Stimulated activated naive B cell treated with anti-CD40 and anti-IgM and Interleukin-4, amounts not matched to agents 10 μg/mL and 1 μg/mL and 100 μg/mL, for 72 hours (primary cell): ENCODE measurements around the gene NUP62.
A peak's percentile ranks its signal among the peaks of the same experiment; 100 is the strongest.

Source experiments
- ATAC-seq, 2 donors: fragments of 150-1000 bp; cut with Tn5 transposase; replicated peaks; 2 replicates each; pipeline ENCODE4 v1.10.0; 2021; ENCODE audit warnings: moderate library complexity in 1 of 2
- DNase-seq: peaks from one replicate; pipeline ENCODE4 v3.0.0; 2021
- H3K27ac Mint-ChIP-seq: one replicate; pipeline ENCODE4 v1.8.0; 2022; ENCODE audit warnings: mild to moderate bottlenecking, mixed read lengths
- H3K27me3 Mint-ChIP-seq, 2 donors: one replicate each; pipeline ENCODE4 v1.8.0; 2022; ENCODE audit warnings: mixed read lengths in 2 of 2
- H3K36me3 Mint-ChIP-seq, 2 donors: one replicate each; pipeline ENCODE4 v1.8.0; 2022; ENCODE audit warnings: mixed read lengths in 2 of 2, mild to moderate bottlenecking in 1 of 2
- H3K4me1 Mint-ChIP-seq, 2 donors: one replicate each; pipeline ENCODE4 v1.8.0; 2022; ENCODE audit warnings: mixed read lengths in 2 of 2, mild to moderate bottlenecking in 1 of 2
- H3K4me3 Mint-ChIP-seq, 2 donors: one replicate each; pipeline ENCODE4 v1.8.0; 2022; ENCODE audit warnings: mild to moderate bottlenecking in 2 of 2, mixed read lengths in 2 of 2, moderate library complexity in 1 of 2
- H3K9me3 Mint-ChIP-seq, 2 donors: one replicate each; pipeline ENCODE4 v1.8.0; 2022; ENCODE audit warnings: mixed read lengths in 2 of 2, mild to moderate bottlenecking in 1 of 2

The NUP62 gene

DNA sequence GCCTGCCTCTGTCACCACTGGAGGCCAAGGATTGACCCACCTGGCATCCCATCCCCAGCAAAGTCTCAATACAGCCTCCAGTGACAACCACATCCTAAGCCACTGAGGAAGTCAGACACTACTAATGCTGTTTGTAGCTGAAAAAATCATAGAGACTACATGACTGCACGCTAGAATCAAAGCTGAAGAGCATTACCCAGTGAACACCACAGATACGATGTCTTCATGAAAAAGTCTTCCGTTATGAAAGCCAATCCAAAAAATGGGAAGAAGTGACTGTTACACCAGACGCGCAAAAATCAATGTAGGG, 11.1 kb upstream of the NUP62 start:
- H3K27me3 Mint-ChIP-seq = peaks cover 21 to 39% of the 10 kb centered on the region in 2 donors

DNA sequence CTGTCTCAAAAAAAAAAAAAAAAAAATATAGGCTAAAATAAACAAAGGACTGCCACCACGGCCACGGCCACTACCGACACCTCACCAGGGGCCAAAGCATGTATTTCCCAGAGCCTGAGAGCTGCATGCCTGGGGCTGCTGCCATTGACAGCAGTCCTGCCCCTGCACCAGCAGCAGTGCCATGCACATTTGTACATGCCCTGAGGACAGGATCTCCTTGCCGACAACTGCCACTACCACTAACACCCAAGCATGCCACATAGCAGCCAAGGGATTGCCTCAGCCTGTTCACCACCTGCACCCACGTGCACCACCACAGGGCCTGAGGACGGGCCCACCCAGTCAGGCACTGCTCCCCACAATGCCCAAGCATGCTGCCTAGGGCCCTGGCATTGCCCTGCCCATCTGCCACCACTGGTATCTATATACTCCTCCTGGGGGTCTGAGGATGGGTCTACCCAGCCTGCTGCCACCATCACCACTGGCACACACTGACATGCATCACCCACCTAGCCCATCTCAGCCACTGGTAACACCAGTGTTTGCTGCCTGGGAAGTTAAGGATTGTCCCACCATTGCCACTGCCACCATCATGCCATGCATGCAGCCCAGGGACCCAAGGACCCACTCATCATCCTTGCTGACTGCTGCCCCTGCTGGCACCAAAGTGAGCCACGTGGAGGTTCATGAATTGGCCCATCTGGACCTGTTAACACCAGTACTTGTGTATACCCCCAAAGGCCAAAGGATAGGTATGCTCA, 10.6 kb upstream of the NUP62 start:
- H3K9me3 Mint-ChIP-seq = peaks cover 4 to 5% of the 10 kb centered on the region in 2 donors
- peaks cover 0 to 3% of the 10 kb centered on the region in 2 donors for H3K36me3 Mint-ChIP-seq
- DNase-seq (no peak), ATAC-seq (no peak)
- H3K27me3 Mint-ChIP-seq = peaks cover 21 to 39% of the 10 kb centered on the region in 2 donors
- peaks cover 14 to 29% of the 10 kb centered on the region in 2 donors for H3K4me1 Mint-ChIP-seq
- H3K4me3 Mint-ChIP-seq = no peak overlapping the region
- no peak overlapping the region for H3K27ac Mint-ChIP-seq

More for the DNA sequence above, 11.1 kb upstream of the NUP62 start:
- ATAC-seq = no peak
- Mint-ChIP-seq H3K36me3 (peaks cover 0 to 3% of the 10 kb centered on the region in 2 donors), H3K27ac (no peak overlapping the region), H3K4me1 (peaks cover 14 to 34% of the 10 kb centered on the region in 2 donors), H3K4me3 (no peak overlapping the region), H3K9me3 (peaks cover 4 to 6% of the 10 kb centered on the region in 2 donors)
- DNase-seq = no peak

DNA sequence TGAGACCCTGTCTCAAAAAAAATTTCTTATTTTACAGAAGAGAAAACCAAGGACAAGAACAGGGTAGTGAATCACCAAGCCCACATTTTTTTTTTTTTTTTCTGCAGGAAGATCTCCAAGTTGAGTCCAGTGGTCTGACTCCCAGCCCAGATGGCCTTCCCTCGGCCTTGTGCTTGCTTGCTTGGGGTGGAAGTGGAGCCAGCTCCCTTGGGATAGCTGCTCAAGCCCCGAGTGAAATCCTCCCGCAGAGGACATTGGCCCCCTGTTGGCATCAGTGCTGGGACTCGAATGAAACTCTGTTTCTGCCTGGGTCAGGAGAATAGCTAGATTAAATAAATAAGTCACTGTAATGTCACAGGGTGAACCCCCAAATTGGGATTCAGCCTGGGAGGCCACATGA, 9.4 kb upstream of the NUP62 start:
- Mint-ChIP-seq H3K27me3 (peaks cover 20 to 32% of the 10 kb centered on the region in 2 donors), H3K4me1 (peaks cover 12 to 24% of the 10 kb centered on the region in 2 donors), H3K4me3 (no peak overlapping the region), H3K9me3 (peaks cover 0 to under 1% of the 10 kb centered on the region in 2 donors), H3K27ac (peak overlapping the region; percentile 25), H3K36me3 (peaks cover 4 to 6% of the 10 kb centered on the region in 2 donors)
- no peak for ATAC-seq
- no peak for DNase-seq

DNA sequence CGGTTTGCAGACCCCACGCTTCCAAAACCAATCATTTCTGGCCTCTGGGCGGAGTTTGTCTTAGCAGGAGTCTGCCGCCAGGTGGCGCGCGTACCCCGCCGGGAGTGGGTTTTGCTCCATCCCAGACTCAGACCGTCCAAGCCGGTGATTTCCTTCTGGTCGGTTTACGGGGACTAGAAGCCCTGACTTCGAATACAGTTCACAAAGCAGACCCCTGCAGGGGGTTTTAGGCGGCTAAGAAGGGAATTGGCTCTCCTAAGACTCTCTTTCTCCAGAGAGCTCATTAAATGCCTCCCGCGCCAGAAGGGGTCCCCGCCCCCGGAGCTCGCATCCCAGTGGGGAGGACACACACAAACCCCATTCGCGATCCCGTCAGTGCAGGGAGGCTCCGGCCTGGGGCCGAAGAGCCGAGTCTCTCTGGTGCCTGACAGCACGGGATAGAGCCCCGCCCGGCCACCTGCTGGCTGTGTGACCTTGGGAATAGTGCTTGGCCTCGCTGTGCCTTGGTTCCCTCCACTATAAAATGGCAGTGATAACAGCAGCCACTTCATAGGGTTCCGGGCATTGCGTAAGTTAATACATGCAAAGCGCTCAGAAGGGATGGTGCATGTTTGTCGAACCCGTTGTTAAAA, 8.6 kb upstream of the NUP62 start:
- DNase-seq (peak; percentile 63), ATAC-seq (peak; percentile 83)
- H3K9me3 Mint-ChIP-seq = peaks cover 2 to 5% of the 10 kb centered on the region in 2 donors
- H3K36me3 Mint-ChIP-seq = peaks cover 11 to 14% of the 10 kb centered on the region in 2 donors
- peak overlapping the region; percentile 57 to 66 for H3K4me3 Mint-ChIP-seq
- peaks cover 15 to 32% of the 10 kb centered on the region in 2 donors for H3K4me1 Mint-ChIP-seq
- H3K27ac Mint-ChIP-seq = no peak overlapping the region
- peaks cover 14 to 24% of the 10 kb centered on the region in 2 donors for H3K27me3 Mint-ChIP-seq

DNA sequence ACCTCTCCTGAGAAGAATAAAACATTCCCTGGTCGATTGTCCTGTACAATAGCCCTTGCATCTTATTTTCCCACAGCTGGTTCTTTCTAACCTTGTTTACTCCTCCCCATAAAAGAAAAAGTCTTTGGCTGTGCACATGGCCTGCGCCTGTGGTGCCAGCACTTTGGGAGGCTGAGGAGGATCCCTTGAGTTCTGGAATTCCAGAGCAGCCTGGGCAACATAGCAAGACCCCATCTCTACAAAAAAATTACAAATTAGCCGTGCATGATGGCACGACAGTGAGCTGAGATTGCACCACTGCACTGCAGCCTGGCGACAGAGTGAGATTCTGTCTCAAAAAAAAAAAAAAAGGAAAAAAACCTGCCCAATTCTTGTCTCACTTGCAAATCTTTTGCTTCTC, 7.2 kb upstream of the NUP62 start:
- peaks cover 21 to 26% of the 10 kb centered on the region in 2 donors for H3K36me3 Mint-ChIP-seq
- no peak overlapping the region for H3K4me3 Mint-ChIP-seq
- no peak overlapping the region for H3K27ac Mint-ChIP-seq
- peaks cover 5 to 9% of the 10 kb centered on the region in 2 donors for H3K9me3 Mint-ChIP-seq
- peaks cover 20 to 43% of the 10 kb centered on the region in 2 donors for H3K4me1 Mint-ChIP-seq
- ATAC-seq = no peak
- H3K27me3 Mint-ChIP-seq = peaks cover 13 to 14% of the 10 kb centered on the region in 2 donors
- DNase-seq = no peak

DNA sequence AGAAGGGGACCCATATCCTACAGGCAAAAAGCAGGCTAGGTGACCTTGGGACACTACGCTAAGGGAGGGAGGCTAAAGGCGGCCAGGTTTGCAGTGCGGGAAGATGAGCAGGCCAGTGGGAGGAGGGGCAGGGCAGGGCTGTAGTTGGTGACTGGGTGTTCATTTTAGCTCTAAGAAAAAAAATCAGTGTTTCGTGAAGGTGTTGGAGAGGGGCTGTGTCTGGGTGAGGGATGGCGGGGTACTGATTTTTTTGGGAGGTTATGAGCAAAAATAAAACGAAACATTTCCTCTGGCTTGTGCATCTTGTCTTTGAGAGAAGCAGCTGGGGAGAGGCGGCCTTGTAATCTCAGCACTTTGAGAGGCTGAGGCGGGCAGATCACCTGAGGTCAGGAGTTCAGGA, 4.3 kb upstream of the NUP62 start:
- Mint-ChIP-seq H3K36me3 (peaks cover 48 to 55% of the 10 kb centered on the region in 2 donors), H3K4me3 (peak overlapping the region in 1 of 2 donors; percentile 66), H3K4me1 (peaks cover 37 to 63% of the 10 kb centered on the region in 2 donors), H3K9me3 (peaks cover 9 to 17% of the 10 kb centered on the region in 2 donors), H3K27ac (peak overlapping the region; percentile 51), H3K27me3 (no peaks in the 10 kb centered on the region)
- ATAC-seq (no peak), DNase-seq (no peak)

DNA sequence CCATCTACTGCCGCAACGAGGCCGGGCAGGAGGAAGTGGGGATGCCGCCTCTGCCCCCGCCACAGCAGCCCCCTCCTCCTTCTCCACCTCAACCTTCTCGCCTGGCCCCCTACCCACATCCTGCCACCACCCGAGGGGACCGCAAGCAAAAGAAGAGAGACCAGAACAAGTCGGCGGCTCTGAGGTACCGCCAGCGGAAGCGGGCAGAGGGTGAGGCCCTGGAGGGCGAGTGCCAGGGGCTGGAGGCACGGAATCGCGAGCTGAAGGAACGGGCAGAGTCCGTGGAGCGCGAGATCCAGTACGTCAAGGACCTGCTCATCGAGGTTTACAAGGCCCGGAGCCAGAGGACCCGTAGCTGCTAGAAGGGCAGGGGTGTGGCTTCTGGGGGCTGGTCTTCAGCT, 3.4 kb upstream of the NUP62 start:
- peaks cover 57 to 62% of the 10 kb centered on the region in 2 donors for H3K36me3 Mint-ChIP-seq
- no peak overlapping the region for H3K4me3 Mint-ChIP-seq
- H3K27ac Mint-ChIP-seq = peak overlapping the region; percentile 37
- ATAC-seq (no peak), DNase-seq (no peak)
- H3K4me1 Mint-ChIP-seq = peaks cover 40 to 62% of the 10 kb centered on the region in 2 donors
- no peaks in the 10 kb centered on the region for H3K27me3 Mint-ChIP-seq
- H3K9me3 Mint-ChIP-seq = peaks cover 9 to 17% of the 10 kb centered on the region in 2 donors

DNA sequence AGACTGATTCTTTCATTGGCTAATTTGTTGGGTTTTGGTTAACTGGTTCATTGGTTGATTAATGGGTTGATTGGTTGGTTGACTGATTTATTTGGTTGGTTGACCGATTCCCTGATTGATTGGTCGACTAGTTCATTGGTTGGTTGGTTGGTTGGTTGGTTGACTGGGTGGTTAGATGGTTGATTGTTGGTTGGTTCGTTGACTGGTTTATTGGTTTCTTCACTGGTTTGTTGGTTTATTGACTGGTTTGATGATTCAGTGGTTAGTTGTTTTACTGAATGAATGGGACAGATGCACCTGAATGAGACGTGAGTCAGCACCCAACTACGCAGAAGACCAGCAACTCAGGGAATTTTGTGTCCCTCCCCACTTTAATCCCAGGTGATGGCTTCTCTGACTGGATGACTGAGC, 2.7 kb upstream of the NUP62 start:
- Mint-ChIP-seq H3K36me3 (peaks cover 62 to 67% of the 10 kb centered on the region in 2 donors), H3K4me3 (peak overlapping the region; percentile 50 to 51), H3K4me1 (peaks cover 40 to 61% of the 10 kb centered on the region in 2 donors), H3K27ac (peak overlapping the region; percentile 28), H3K27me3 (no peaks in the 10 kb centered on the region), H3K9me3 (peaks cover 9 to 17% of the 10 kb centered on the region in 2 donors)
- no peak for ATAC-seq
- no peak for DNase-seq

DNA sequence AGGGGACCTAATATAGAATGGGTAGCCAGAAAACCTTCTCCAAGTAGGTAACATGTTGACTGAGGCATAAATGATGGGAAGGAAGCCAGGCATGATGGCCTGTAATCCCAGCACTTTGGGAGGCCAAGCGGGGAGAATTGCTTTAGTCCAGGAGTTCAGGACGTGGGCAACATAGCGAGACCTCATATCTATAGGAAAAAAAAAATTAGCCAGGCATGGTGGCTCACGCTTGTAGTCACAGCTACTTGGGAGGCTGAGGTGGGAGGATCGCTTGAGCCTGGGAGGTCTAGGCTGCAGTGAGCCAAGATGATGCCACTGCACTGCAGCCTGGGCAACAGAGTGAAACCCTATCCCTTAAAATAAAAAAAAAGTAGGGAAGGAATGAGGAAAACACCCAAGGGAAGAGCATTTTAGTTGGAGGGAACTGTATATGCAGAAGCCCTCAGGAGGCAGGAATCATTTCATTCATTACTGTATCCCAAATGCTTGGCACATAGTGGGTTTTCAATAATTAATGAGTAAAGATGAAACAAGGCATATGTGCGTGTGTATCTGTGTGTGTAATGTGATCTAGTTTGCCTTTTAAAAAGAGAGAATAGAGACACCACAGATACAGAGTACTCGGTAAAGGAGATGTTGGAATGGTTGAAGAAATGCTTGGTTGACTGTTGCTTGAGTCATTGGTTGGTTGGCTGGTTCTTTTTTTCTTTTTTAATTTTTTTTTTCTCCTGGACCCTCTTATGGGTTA, 2.2 kb upstream of the NUP62 start:
- H3K27ac Mint-ChIP-seq = peak overlapping the region; percentile 96
- ATAC-seq = no peak
- H3K36me3 Mint-ChIP-seq = peaks cover 62 to 69% of the 10 kb centered on the region in 2 donors
- H3K4me1 Mint-ChIP-seq = peaks cover 40 to 61% of the 10 kb centered on the region in 2 donors
- peak overlapping the region; percentile 95 for H3K4me3 Mint-ChIP-seq
- no peak for DNase-seq
- peaks cover 9 to 17% of the 10 kb centered on the region in 2 donors for H3K9me3 Mint-ChIP-seq
- no peaks in the 10 kb centered on the region for H3K27me3 Mint-ChIP-seq

DNA sequence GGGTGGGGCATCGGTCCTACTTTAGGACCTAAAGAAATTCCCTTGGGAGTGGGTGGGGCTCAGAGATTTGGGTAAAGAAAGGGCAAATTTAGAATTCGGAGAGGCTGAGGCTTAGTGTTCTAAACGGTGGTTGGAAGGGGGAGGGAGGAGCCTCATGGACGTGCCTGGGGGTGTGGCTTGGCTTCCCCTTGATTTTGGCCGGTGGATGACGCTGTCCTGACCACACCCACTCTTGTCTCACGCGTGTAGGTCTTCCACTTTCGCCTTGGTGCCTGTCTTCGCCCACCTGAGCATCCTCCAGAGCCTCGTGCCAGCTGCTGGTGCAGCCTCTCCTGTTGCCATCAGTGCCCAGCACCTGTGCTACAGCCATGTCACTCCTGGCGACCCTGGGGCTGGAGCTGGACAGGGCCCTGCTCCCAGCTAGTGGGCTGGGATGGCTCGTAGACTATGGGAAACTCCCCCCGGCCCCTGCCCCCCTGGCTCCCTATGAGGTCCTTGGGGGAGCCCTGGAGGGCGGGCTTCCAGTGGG, 1.2 kb upstream of the NUP62 start:
- H3K27ac Mint-ChIP-seq = peak overlapping the region; percentile 96
- peaks cover 42 to 66% of the 10 kb centered on the region in 2 donors for H3K4me1 Mint-ChIP-seq
- no peak for ATAC-seq

DNA sequence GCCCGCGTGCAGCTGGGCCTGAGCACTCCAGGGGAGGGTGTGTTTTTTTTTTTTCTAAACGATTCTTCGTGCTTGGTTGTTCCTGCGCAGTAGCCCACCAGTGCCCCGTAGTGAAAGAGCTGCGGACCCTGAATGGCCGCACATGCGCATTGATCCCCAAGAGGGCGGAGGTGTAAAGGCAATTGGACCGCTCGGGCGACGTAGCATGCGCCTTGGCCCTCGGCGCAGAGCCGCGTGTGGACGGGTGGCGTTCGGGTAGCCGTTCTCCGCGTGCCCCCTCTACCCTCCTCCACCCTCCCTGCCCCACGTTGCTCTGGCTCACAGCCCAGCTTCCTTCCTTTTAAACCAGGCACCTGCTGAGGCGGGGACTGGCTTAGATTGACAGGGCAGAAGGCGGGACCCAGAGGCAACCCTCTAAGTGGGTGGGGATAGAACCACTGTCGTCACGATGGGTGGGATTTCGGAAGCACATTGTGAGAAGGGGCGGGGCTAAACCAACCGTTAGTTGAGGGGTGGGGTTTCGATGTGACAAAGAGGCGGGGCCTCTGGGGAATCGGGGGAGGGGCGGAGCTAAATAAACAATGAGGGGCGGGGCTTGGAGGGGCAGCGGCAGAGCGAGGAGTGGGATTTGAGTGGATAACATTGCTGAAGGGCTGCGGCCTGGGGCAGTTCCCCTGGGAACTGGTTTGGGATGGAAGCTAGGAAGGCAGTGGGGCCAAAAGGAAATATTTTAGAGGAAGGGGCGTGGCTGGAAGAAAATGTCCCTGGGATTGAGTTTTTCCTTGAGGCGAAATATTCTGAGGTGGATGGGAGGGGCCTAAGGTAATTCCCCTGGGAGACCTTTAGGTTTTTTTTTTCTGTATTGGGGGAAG, 543 bp upstream of the NUP62 start:
- H3K4me1 Mint-ChIP-seq = peaks cover 45 to 73% of the 10 kb centered on the region in 2 donors
- H3K4me3 Mint-ChIP-seq = peak overlapping the region; percentile 95
- ATAC-seq = peak; percentile 87 to 93
- peaks cover 9 to 17% of the 10 kb centered on the region in 2 donors for H3K9me3 Mint-ChIP-seq
- H3K36me3 Mint-ChIP-seq = peaks cover 68 to 75% of the 10 kb centered on the region in 2 donors
- peak; percentile 93 for DNase-seq
- H3K27ac Mint-ChIP-seq = peak overlapping the region; percentile 96
- H3K27me3 Mint-ChIP-seq = no peaks in the 10 kb centered on the region

More for the DNA sequence above, 1.2 kb upstream of the NUP62 start:
- peak overlapping the region; percentile 95 for H3K4me3 Mint-ChIP-seq
- H3K36me3 Mint-ChIP-seq = peaks cover 63 to 70% of the 10 kb centered on the region in 2 donors
- no peak for DNase-seq
- peaks cover 9 to 17% of the 10 kb centered on the region in 2 donors for H3K9me3 Mint-ChIP-seq
- no peaks in the 10 kb centered on the region for H3K27me3 Mint-ChIP-seq

DNA sequence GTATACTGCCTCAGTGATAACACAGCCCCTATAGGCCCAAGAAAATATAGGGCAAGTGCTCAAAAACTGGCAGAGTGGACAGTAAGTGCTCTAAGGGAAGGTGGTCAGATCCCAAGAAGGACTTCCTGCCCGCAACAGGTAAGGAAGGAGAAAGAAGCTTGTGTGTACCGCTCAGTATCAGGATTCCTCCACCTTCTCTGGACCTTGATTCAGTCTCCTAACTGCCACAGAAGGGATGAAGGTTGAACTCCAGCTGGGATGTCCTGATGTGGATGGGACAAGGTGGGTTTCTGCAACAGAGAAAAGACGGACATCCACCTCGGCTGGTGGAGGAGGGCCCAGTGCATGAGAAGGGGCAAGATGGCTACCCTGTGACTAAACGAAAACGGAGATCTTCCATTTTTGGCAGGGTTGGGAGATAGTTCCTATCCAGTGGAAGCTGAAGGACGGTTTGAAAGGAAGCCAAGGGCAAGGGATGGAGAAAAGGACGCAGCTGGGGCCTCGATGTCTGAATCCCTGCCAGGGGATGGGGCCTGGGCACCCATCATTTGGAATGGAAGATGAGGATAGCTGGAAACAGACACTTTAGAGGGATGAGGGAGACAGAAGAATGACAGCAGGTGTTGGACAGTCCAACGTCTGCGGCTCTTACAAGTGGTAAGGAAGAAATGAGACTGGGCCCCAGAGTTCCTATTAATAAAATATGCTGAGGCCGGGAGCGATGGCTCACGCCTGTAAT, 1.6 kb downstream of the NUP62 start:
- DNase-seq = no peak
- peaks cover 73 to 83% of the 10 kb centered on the region in 2 donors for H3K36me3 Mint-ChIP-seq
- H3K9me3 Mint-ChIP-seq = peaks cover 8 to 12% of the 10 kb centered on the region in 2 donors
- H3K27ac Mint-ChIP-seq = peak overlapping the region; percentile 96
- H3K27me3 Mint-ChIP-seq = no peaks in the 10 kb centered on the region
- H3K4me1 Mint-ChIP-seq = peaks cover 53 to 83% of the 10 kb centered on the region in 2 donors
- no peak for ATAC-seq
- H3K4me3 Mint-ChIP-seq = peak overlapping the region; percentile 95

DNA sequence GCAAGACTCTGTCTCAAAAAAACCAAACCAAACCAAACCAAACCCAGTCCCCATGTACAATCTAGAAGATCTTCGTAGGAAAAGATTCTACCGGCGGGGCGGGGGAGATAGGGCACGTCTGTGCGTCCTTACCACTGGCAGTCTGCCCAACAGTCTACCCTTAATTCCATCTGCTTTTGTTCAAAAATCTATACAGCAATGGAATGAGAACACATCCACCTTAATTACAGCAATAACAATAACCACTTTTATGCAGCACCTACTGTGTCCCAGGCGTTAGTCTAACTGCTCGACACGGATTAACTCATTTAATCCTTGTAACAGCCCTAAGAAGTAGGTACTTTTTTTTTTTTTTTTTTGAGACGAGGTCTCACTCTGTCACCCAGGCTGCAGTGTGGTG, 2.8 kb downstream of the NUP62 start:
- Mint-ChIP-seq H3K4me1 (peaks cover 56 to 84% of the 10 kb centered on the region in 2 donors), H3K4me3 (peak overlapping the region; percentile 67 to 95), H3K27me3 (no peaks in the 10 kb centered on the region), H3K9me3 (peaks cover 4 to 7% of the 10 kb centered on the region in 2 donors), H3K27ac (peak overlapping the region; percentile 25), H3K36me3 (peaks cover 72 to 83% of the 10 kb centered on the region in 2 donors)
- no peak for ATAC-seq
- DNase-seq = no peak
